ENCODE results near the gene PARP4. TPM values are rescaled to one million over a fixed set of nuclear protein-coding genes. Genes with fewer than 3 reads are reported as not detected.
"Not testable (repeated sequence)": the region's sequence is repeated elsewhere in the genome, so short reads cannot be mapped to it uniquely, and the experiment has no call there.

PARP4 gene
- total and polyA plus RNA-seq, 2 experiments from 2014 or later = 22.4 to 31.6 TPM

DNA sequence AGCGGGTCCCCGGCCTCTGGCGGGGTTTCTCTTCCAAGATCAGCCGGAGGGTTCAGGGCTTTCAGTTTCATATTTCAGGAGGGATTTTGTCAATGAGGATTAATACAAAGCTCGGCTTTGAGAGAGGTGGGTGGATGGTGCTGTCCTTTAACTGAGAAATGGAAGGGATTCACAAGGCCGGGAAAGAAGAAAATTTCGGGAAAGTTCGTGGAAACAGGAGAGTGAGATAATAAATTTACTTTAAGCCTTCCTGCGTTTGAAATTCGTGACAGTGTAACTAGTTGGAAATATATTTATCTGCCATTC lies 283 bp upstream of the PARP4 start:
- Histone ChIP-seq H3K79me2 (ENCODE audit: insufficient read depth) (peaks cover 34% of the 10 kb centered on the region), H4K20me1 (ENCODE audit: insufficient read depth) (no peaks in the 10 kb centered on the region), H3K36me3 (ENCODE audit: low read depth) (no peaks in the 10 kb centered on the region), H3K9me2 (ENCODE audit: insufficient read depth) (no peaks in the 10 kb centered on the region), H3K27ac (peak overlapping the region; percentile 96), H3K9me3 (ENCODE audit: low read depth) (no peaks in the 10 kb centered on the region), H3K4me2 (ENCODE audit: unreplicated experiment) (peak overlapping the region; percentile 99), H2AFZ (peak overlapping the region; percentile 82), H3K4me1 (ENCODE audit: insufficient read depth) (peaks cover 16% of the 10 kb centered on the region), H3F3A (ENCODE audit: insufficient read depth) (peaks cover 20% of the 10 kb centered on the region), H3K27me3 (replicated peaks; ENCODE audit: insufficient read depth) (no peaks in the 10 kb centered on the region), H3K4me3 (peak overlapping the region; percentile 92), H3K9ac (peak overlapping the region; percentile 93)
- WGBS, 2 experiments (ENCODE audit: low coverage in 1 of 2, low lambda C conversion rate in 2 of 2, missing lambda C conversion rate in 2 of 2) = 0 to 1% methylated on average over 10 of the region's 10 CpGs
- TF ChIP-seq EZH2phosphoT487 (IDR thresholded peaks at IDR 0.05; ENCODE audit: insufficient read depth, low read depth) = no peak
- no peak for TF ChIP-seq EZH2 (IDR thresholded peaks at IDR 0.05; ENCODE audit: insufficient read depth, poor library complexity, severe bottlenecking)
- no peak for DNase-seq
- in situ Hi-C loops (cut with MboI) = no loop called here

- peak overlapping the region; percentile 99 for H3K4me2 ChIP-seq (ENCODE audit: unreplicated experiment)
- peaks cover 20% of the 10 kb centered on the region for H3F3A ChIP-seq (ENCODE audit: insufficient read depth)
- 10 to 13% methylated on average over 6 of the region's 6 CpGs for WGBS, 2 experiments (ENCODE audit: low coverage in 1 of 2, low lambda C conversion rate in 2 of 2, missing lambda C conversion rate in 2 of 2)
- TF ChIP-seq EZH2 (IDR thresholded peaks at IDR 0.05; ENCODE audit: insufficient read depth, poor library complexity, severe bottlenecking) (no peak), EZH2phosphoT487 (IDR thresholded peaks at IDR 0.05; ENCODE audit: insufficient read depth, low read depth) (no peak)
- in situ Hi-C loops (cut with MboI) = no loop called here
- peak overlapping the region; percentile 93 for H3K9ac ChIP-seq
- no peaks in the 10 kb centered on the region for H4K20me1 ChIP-seq (ENCODE audit: insufficient read depth)
- no peak for DNase-seq
- H3K79me2 ChIP-seq (ENCODE audit: insufficient read depth) = peaks cover 44% of the 10 kb centered on the region
- peak overlapping the region; percentile 82 for H2AFZ ChIP-seq
- peaks cover 16% of the 10 kb centered on the region for H3K4me1 ChIP-seq (ENCODE audit: insufficient read depth)
- H3K4me3 ChIP-seq = peak overlapping the region; percentile 92
- H3K9me2 ChIP-seq (ENCODE audit: insufficient read depth) = no peaks in the 10 kb centered on the region
- no peaks in the 10 kb centered on the region for H3K27me3 ChIP-seq (replicated peaks; ENCODE audit: insufficient read depth)
- H3K9me3 ChIP-seq (ENCODE audit: low read depth) = no peaks in the 10 kb centered on the region
- H3K27ac ChIP-seq = peak overlapping the region; percentile 96
- H3K36me3 ChIP-seq (ENCODE audit: low read depth) = no peaks in the 10 kb centered on the region
Observed at GRCh38 chr13:24511816-24512196, 772 bp downstream of the PARP4 start.

DNA sequence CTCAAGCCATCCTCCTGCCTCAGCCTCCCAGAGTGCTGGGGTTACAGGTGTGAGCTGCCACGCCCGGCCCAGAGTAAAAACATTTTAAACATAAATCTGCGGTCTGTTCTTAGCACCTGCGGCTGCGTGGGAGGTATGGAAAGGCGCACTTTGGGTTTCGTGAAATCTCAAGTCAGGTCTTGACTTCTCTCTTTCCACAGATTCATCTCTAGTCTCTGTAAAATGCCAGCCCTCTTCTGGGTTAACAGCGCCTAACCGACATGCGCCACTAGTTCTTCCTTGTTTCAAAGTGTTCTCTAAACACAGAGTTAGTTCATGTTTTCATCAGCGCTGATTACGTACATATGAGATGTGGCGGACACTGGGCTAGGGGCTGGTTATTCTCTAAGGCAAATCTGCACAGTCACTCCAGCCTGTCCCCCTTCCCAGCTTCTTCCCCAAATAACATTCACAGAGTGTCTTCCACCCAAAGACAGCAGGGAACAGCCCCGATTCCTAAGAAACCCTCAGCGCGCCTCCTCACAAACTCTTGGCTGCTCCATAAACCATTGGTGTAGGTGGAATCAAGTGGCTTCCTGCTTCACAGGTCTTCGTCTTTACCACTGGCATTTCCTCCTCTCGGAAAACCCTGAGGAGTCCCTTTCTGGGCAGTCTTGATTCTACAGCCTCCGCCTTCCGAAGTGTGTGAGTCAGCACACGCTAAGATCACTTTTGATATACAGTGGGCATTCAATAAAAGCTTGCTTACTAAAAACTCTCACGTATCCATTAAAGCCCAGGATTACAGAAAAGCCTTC lies 1.4 kb downstream of the PARP4 start:
- in situ Hi-C loops (cut with MboI) = no loop called here
- Histone ChIP-seq H3K27me3 (replicated peaks; ENCODE audit: insufficient read depth) (no peaks in the 10 kb centered on the region), H3K4me2 (ENCODE audit: unreplicated experiment) (peak overlapping the region; percentile 99), H4K20me1 (ENCODE audit: insufficient read depth) (no peaks in the 10 kb centered on the region), H2AFZ (peak overlapping the region; percentile 82), H3K4me1 (ENCODE audit: insufficient read depth) (peaks cover 16% of the 10 kb centered on the region), H3K9ac (peak overlapping the region; percentile 93), H3K9me3 (ENCODE audit: low read depth) (no peaks in the 10 kb centered on the region), H3K4me3 (peak overlapping the region; percentile 92), H3K9me2 (ENCODE audit: insufficient read depth) (no peaks in the 10 kb centered on the region), H3K36me3 (ENCODE audit: low read depth) (no peaks in the 10 kb centered on the region), H3K27ac (peak overlapping the region; percentile 96), H3F3A (ENCODE audit: insufficient read depth) (peaks cover 20% of the 10 kb centered on the region), H3K79me2 (ENCODE audit: insufficient read depth) (peaks cover 49% of the 10 kb centered on the region)
- WGBS, 2 experiments (ENCODE audit: low coverage in 1 of 2, low lambda C conversion rate in 2 of 2, missing lambda C conversion rate in 2 of 2) = 59 to 62% methylated on average over 22 of the region's 22 CpGs
- TF ChIP-seq EZH2phosphoT487 (IDR thresholded peaks at IDR 0.05; ENCODE audit: insufficient read depth, low read depth) (no peak), EZH2 (IDR thresholded peaks at IDR 0.05; ENCODE audit: insufficient read depth, poor library complexity, severe bottlenecking) (no peak)
- DNase-seq = peak; percentile 92

- no peaks in the 10 kb centered on the region for H4K20me1 ChIP-seq (ENCODE audit: insufficient read depth)
- H3F3A ChIP-seq (ENCODE audit: insufficient read depth) = peaks cover 30% of the 10 kb centered on the region
- H3K9me2 ChIP-seq (ENCODE audit: insufficient read depth) = no peaks in the 10 kb centered on the region
- H3K4me3 ChIP-seq = no peak overlapping the region
- peaks cover 23% of the 10 kb centered on the region for H3K4me1 ChIP-seq (ENCODE audit: insufficient read depth)
- 96 to 97% methylated on average over 47 to 50 of the region's 50 CpGs for WGBS, 2 experiments (ENCODE audit: low coverage in 1 of 2, low lambda C conversion rate in 2 of 2, missing lambda C conversion rate in 2 of 2)
- H2AFZ ChIP-seq = no peak overlapping the region
- in situ Hi-C loops (cut with MboI) = no loop called here
- no peaks in the 10 kb centered on the region for H3K36me3 ChIP-seq (ENCODE audit: low read depth)
- no peaks in the 10 kb centered on the region for H3K9me3 ChIP-seq (ENCODE audit: low read depth)
- no peak for DNase-seq
- TF ChIP-seq EZH2phosphoT487 (IDR thresholded peaks at IDR 0.05; ENCODE audit: insufficient read depth, low read depth) = no peak
- no peak for TF ChIP-seq EZH2 (IDR thresholded peaks at IDR 0.05; ENCODE audit: insufficient read depth, poor library complexity, severe bottlenecking)
- no peak overlapping the region for H3K9ac ChIP-seq
- no peak overlapping the region for H3K4me2 ChIP-seq (ENCODE audit: unreplicated experiment)
- H3K79me2 ChIP-seq (ENCODE audit: insufficient read depth) = peaks cover 82% of the 10 kb centered on the region
- H3K27me3 ChIP-seq (replicated peaks; ENCODE audit: insufficient read depth) = no peaks in the 10 kb centered on the region
- H3K27ac ChIP-seq = no peak overlapping the region
Observed at GRCh38 chr13:24506698-24507335, 5.8 kb downstream of the PARP4 start.

DNA sequence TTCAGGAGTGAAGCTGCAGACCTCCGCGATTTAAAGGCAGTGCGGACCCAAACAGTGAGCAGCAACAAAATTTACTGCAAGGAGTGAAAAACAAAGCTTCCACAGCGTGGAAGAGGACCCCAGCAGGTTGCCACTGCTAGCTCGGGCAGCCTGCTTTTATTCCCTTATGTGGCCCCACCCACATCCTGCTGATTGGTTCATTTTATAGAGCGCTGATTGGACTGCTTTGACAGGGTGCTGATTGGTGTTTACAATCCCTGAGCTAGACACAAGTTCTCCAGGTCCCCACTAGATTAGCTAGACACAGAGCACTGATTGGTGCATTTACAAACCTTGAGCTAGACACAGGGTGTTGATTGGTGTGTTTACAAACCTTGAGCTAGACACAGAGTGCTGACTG lies 6.3 kb downstream of the PARP4 start:
- WGBS, 2 experiments (ENCODE audit: low coverage in 1 of 2, low lambda C conversion rate in 2 of 2, missing lambda C conversion rate in 2 of 2) = 97 to 98% methylated on average over 6 of the region's 6 CpGs
- H3K4me3 ChIP-seq; H3K4me2 ChIP-seq (ENCODE audit: unreplicated experiment); H4K20me1 ChIP-seq (ENCODE audit: insufficient read depth); H3K27me3 ChIP-seq (replicated peaks; ENCODE audit: insufficient read depth); H3K27ac ChIP-seq; H3K9me3 ChIP-seq (ENCODE audit: low read depth); DNase-seq; in situ Hi-C loops (cut with MboI); H3K9me2 ChIP-seq (ENCODE audit: insufficient read depth); H3K36me3 ChIP-seq (ENCODE audit: low read depth); H2AFZ ChIP-seq; H3K9ac ChIP-seq: not testable (repeated sequence)
- peaks cover 30% of the 10 kb centered on the region for H3F3A ChIP-seq (ENCODE audit: insufficient read depth)
- H3K4me1 ChIP-seq (ENCODE audit: insufficient read depth) = peaks cover 24% of the 10 kb centered on the region
- peaks cover 88% of the 10 kb centered on the region for H3K79me2 ChIP-seq (ENCODE audit: insufficient read depth)
